Activated T-helper 1 cell treated with anti-CD3 and anti-CD28 coated beads, Interleukin-12 subunit alpha, Interleukin-12 subunit beta, Interleukin-2, Interleukin-4 antibody, amounts not matched to agents 30 ng/mL and 10 ng/mL and 1 ng/mL, durations not matched to agents 14 hours and 24 hours and 36 hours (primary cell): ENCODE results near the gene SCAMP5. TPM values are rescaled to one million over a fixed set of nuclear protein-coding genes. Genes with fewer than 3 reads are reported as not detected.

Experiments used
- DNase-seq: peaks from one replicate; pipeline ENCODE4 v3.0.0; 2021; ENCODE audit warnings: low spot score
- H3K27ac Mint-ChIP-seq: one replicate; pipeline ENCODE4 v1.8.0; 2021; ENCODE audit warnings: mild to moderate bottlenecking, mixed read lengths
- H3K27me3 Mint-ChIP-seq: one replicate; pipeline ENCODE4 v1.8.0; 2022; ENCODE audit warnings: mild to moderate bottlenecking, moderate library complexity, mixed read lengths; ENCODE audit not compliant: insufficient read depth
- H3K36me3 Mint-ChIP-seq: one replicate; pipeline ENCODE4 v1.8.0; 2021; ENCODE audit warnings: low read depth, mixed read lengths
- H3K4me1 Mint-ChIP-seq: one replicate; pipeline ENCODE4 v1.8.0; 2021; ENCODE audit warnings: low read depth, mixed read lengths
- H3K4me3 Mint-ChIP-seq: one replicate; pipeline ENCODE4 v1.8.0; 2021; ENCODE audit warnings: mild to moderate bottlenecking, moderate library complexity, mixed read lengths
- H3K9me3 Mint-ChIP-seq: one replicate; pipeline ENCODE4 v1.8.0; 2021; ENCODE audit warnings: mixed read lengths
- intact Hi-C: fragments of 100-400 bp; cut with micrococcal nuclease; formaldehyde crosslinking; loops from one replicate; pipeline ENCODE4 v1.15.1; 2024
- total RNA-seq: library from RNA; stranded (reverse); gene quantifications from 2 replicates; pipeline ENCODE4 v1.2.3, GENCODE V29; 2022

SCAMP5 gene
- total RNA-seq, 1 donor from 2014 or later: 2.0 TPM

GRCh38 chr15:74959586-74959939, 35.8 kb upstream of the SCAMP5 start:
- DNase-seq: no peak
- intact Hi-C loops: no loop called here
- H3K4me3 Mint-ChIP-seq: no peak overlapping the region

GRCh38 chr15:74960286-74960685, 35.1 kb upstream of the SCAMP5 start:
- DNase-seq: no peak
- Mint-ChIP-seq H3K4me3 (no peak overlapping the region), H3K36me3 (peaks cover 2% of the 10 kb centered on the region), H3K4me1 (peaks cover 31% of the 10 kb centered on the region), H3K27me3 (peaks cover 51% of the 10 kb centered on the region), H3K9me3 (no peaks in the 10 kb centered on the region), H3K27ac (peak overlapping the region; percentile 23)
- intact Hi-C loops: no loop called here

More at GRCh38 chr15:74959586-74959939, 35.8 kb upstream of the SCAMP5 start:
- Mint-ChIP-seq H3K36me3 (peaks cover 2% of the 10 kb centered on the region), H3K27ac (no peak overlapping the region), H3K4me1 (peaks cover 36% of the 10 kb centered on the region), H3K27me3 (peaks cover 52% of the 10 kb centered on the region), H3K9me3 (no peaks in the 10 kb centered on the region)

- Mint-ChIP-seq H3K9me3 (no peaks in the 10 kb centered on the region), H3K36me3 (no peaks in the 10 kb centered on the region), H3K27ac (peak overlapping the region; percentile 65), H3K4me1 (peaks cover 27% of the 10 kb centered on the region), H3K4me3 (no peak overlapping the region), H3K27me3 (peaks cover 46% of the 10 kb centered on the region)
- intact Hi-C loops: loop anchor here (1.0 kb wide), 1 partner anchor 23 kb away; no protein-coding TSS in a partner anchor
- DNase-seq: no peak
Observed at GRCh38 chr15:74960995-74961588, 34.3 kb upstream of the SCAMP5 start.

GRCh38 chr15:74961616-74962015, 33.7 kb upstream of the SCAMP5 start:
- H3K4me1 Mint-ChIP-seq: peaks cover 27% of the 10 kb centered on the region
- intact Hi-C loops: loop anchor here (1.0 kb wide), 1 partner anchor 23 kb away; no protein-coding TSS in a partner anchor
- no peak overlapping the region for H3K4me3 Mint-ChIP-seq
- no peak for DNase-seq
- H3K9me3 Mint-ChIP-seq: no peaks in the 10 kb centered on the region
- H3K36me3 Mint-ChIP-seq: no peaks in the 10 kb centered on the region
- H3K27me3 Mint-ChIP-seq: peaks cover 45% of the 10 kb centered on the region
- peak overlapping the region; percentile 65 for H3K27ac Mint-ChIP-seq

GRCh38 chr15:74962219-74962618, 33.1 kb upstream of the SCAMP5 start:
- no peaks in the 10 kb centered on the region for H3K36me3 Mint-ChIP-seq
- no peak for DNase-seq
- H3K4me3 Mint-ChIP-seq: no peak overlapping the region
- peaks cover 27% of the 10 kb centered on the region for H3K4me1 Mint-ChIP-seq
- H3K27ac Mint-ChIP-seq: no peak overlapping the region
- H3K27me3 Mint-ChIP-seq: peaks cover 45% of the 10 kb centered on the region
- intact Hi-C loops: no loop called here
- H3K9me3 Mint-ChIP-seq: no peaks in the 10 kb centered on the region

GRCh38 chr15:74962671-74963070, 32.7 kb upstream of the SCAMP5 start:
- Mint-ChIP-seq H3K36me3 (no peaks in the 10 kb centered on the region), H3K27ac (no peak overlapping the region), H3K9me3 (no peaks in the 10 kb centered on the region), H3K4me3 (no peak overlapping the region), H3K27me3 (peaks cover 41% of the 10 kb centered on the region), H3K4me1 (peaks cover 27% of the 10 kb centered on the region)
- no peak for DNase-seq
- intact Hi-C loops: no loop called here

GRCh38 chr15:74963213-74963612, 32.1 kb upstream of the SCAMP5 start:
- Mint-ChIP-seq H3K27ac (no peak overlapping the region), H3K9me3 (no peaks in the 10 kb centered on the region), H3K36me3 (no peaks in the 10 kb centered on the region), H3K27me3 (peaks cover 37% of the 10 kb centered on the region), H3K4me3 (no peak overlapping the region), H3K4me1 (peaks cover 27% of the 10 kb centered on the region)
- intact Hi-C loops: no loop called here
- no peak for DNase-seq

- H3K4me1 Mint-ChIP-seq: peaks cover 16% of the 10 kb centered on the region
- no peak overlapping the region for H3K27ac Mint-ChIP-seq
- no peak overlapping the region for H3K4me3 Mint-ChIP-seq
- H3K9me3 Mint-ChIP-seq: no peaks in the 10 kb centered on the region
- intact Hi-C loops: no loop called here
- H3K36me3 Mint-ChIP-seq: no peaks in the 10 kb centered on the region
- no peak for DNase-seq
- H3K27me3 Mint-ChIP-seq: peaks cover 23% of the 10 kb centered on the region
Observed at GRCh38 chr15:74964794-74965193, 30.6 kb upstream of the SCAMP5 start.

- no peak overlapping the region for H3K27ac Mint-ChIP-seq
- H3K36me3 Mint-ChIP-seq: no peaks in the 10 kb centered on the region
- peaks cover 6% of the 10 kb centered on the region for H3K27me3 Mint-ChIP-seq
- H3K4me1 Mint-ChIP-seq: no peaks in the 10 kb centered on the region
- H3K9me3 Mint-ChIP-seq: no peaks in the 10 kb centered on the region
- no peak for DNase-seq
- intact Hi-C loops: no loop called here
- H3K4me3 Mint-ChIP-seq: no peak overlapping the region
Observed at GRCh38 chr15:74967670-74968069, 27.7 kb upstream of the SCAMP5 start.

- H3K36me3 Mint-ChIP-seq: no peaks in the 10 kb centered on the region
- H3K27me3 Mint-ChIP-seq: peaks cover 5% of the 10 kb centered on the region
Observed at GRCh38 chr15:74976159-74976558, 19.2 kb upstream of the SCAMP5 start.

GRCh38 chr15:74977599-74977998, 17.8 kb upstream of the SCAMP5 start:
- Mint-ChIP-seq H3K36me3 (no peaks in the 10 kb centered on the region), H3K9me3 (no peaks in the 10 kb centered on the region), H3K27me3 (peaks cover 5% of the 10 kb centered on the region), H3K4me3 (no peak overlapping the region), H3K27ac (no peak overlapping the region), H3K4me1 (peaks cover 10% of the 10 kb centered on the region)
- intact Hi-C loops: no loop called here
- no peak for DNase-seq

More at GRCh38 chr15:74976159-74976558, 19.2 kb upstream of the SCAMP5 start:
- DNase-seq: no peak
- Mint-ChIP-seq H3K4me1 (peaks cover 10% of the 10 kb centered on the region), H3K27ac (no peak overlapping the region), H3K4me3 (no peak overlapping the region), H3K9me3 (no peaks in the 10 kb centered on the region)
- intact Hi-C loops: no loop called here

- H3K4me1 Mint-ChIP-seq: peaks cover 10% of the 10 kb centered on the region
Observed at GRCh38 chr15:74978077-74978476, 17.3 kb upstream of the SCAMP5 start.

GRCh38 chr15:74978503-74978902, 16.9 kb upstream of the SCAMP5 start:
- no peak for DNase-seq

More at GRCh38 chr15:74978077-74978476, 17.3 kb upstream of the SCAMP5 start:
- Mint-ChIP-seq H3K9me3 (no peaks in the 10 kb centered on the region), H3K27ac (no peak overlapping the region), H3K4me3 (no peak overlapping the region), H3K27me3 (peaks cover under 1% of the 10 kb centered on the region), H3K36me3 (no peaks in the 10 kb centered on the region)
- intact Hi-C loops: no loop called here
- DNase-seq: no peak

GRCh38 chr15:74982183-74982582, 13.2 kb upstream of the SCAMP5 start:
- Mint-ChIP-seq H3K9me3 (no peaks in the 10 kb centered on the region), H3K27ac (no peak overlapping the region), H3K4me3 (no peak overlapping the region), H3K36me3 (no peaks in the 10 kb centered on the region), H3K27me3 (no peaks in the 10 kb centered on the region), H3K4me1 (peaks cover 19% of the 10 kb centered on the region)
- intact Hi-C loops: no loop called here
- DNase-seq: no peak

More at GRCh38 chr15:74978503-74978902, 16.9 kb upstream of the SCAMP5 start:
- Mint-ChIP-seq H3K9me3 (no peaks in the 10 kb centered on the region), H3K27ac (no peak overlapping the region), H3K27me3 (no peaks in the 10 kb centered on the region), H3K4me1 (peaks cover 11% of the 10 kb centered on the region), H3K4me3 (no peak overlapping the region), H3K36me3 (no peaks in the 10 kb centered on the region)
- intact Hi-C loops: no loop called here
